H9 (cell line): ENCODE data around the gene COL23A1. TPM values are rescaled to one million over a fixed set of nuclear protein-coding genes. Genes with fewer than 3 reads are reported as not detected.

Source experiments
- DNase-seq: peaks from one replicate; pipeline ENCODE4 v3.0.0-alpha.2; 2017
- H2AFZ ChIP-seq: one replicate; pipeline ENCODE4 v1.6.1; 2013; ENCODE audit warnings: mild to moderate bottlenecking, low read length, control low read depth, moderate library complexity
- H2AK5ac ChIP-seq: 2 replicates; pipeline ENCODE4 v1.6.1; 2013; ENCODE audit warnings: low read length, control low read depth, mixed read lengths; ENCODE audit not compliant: insufficient read length
- H2BK120ac ChIP-seq: one replicate; pipeline ENCODE4 v1.6.1; 2013; ENCODE audit warnings: low read depth, mild to moderate bottlenecking, low read length, control low read depth, inconsistent platforms; ENCODE audit not compliant: poor library complexity, severe bottlenecking
- H2BK12ac ChIP-seq: 2 replicates; pipeline ENCODE4 v1.6.1; 2013; ENCODE audit warnings: low read length, control low read depth, mixed read lengths, low read depth; ENCODE audit not compliant: insufficient read length
- H2BK15ac ChIP-seq: 2 replicates; pipeline ENCODE4 v1.6.1; 2013; ENCODE audit warnings: low read depth, low read length, control low read depth
- H2BK20ac ChIP-seq: one replicate; pipeline ENCODE4 v1.6.1; 2013; ENCODE audit warnings: low read depth, mild to moderate bottlenecking, low read length, control low read depth, inconsistent platforms; ENCODE audit not compliant: poor library complexity, severe bottlenecking
- H2BK5ac ChIP-seq: 2 replicates; pipeline ENCODE4 v1.6.1; 2013; ENCODE audit warnings: low read length, control low read depth, mixed read lengths; ENCODE audit not compliant: insufficient read length
- H3K14ac ChIP-seq: 2 replicates; pipeline ENCODE4 v1.6.1; 2013; ENCODE audit warnings: low read length, control low read depth; ENCODE audit not compliant: insufficient read depth
- H3K18ac ChIP-seq: 2 replicates; pipeline ENCODE4 v1.6.1; 2013; ENCODE audit warnings: low read depth, mild to moderate bottlenecking, mixed read lengths, low read length, control low read depth; ENCODE audit not compliant: insufficient read length
- H3K23ac ChIP-seq: 2 replicates; pipeline ENCODE4 v1.6.1; 2013; ENCODE audit warnings: low read length, control low read depth, mixed read lengths, low read depth; ENCODE audit not compliant: insufficient read length
- H3K23me2 ChIP-seq: 2 replicates; pipeline ENCODE4 v1.6.1; 2013; ENCODE audit warnings: low read depth, mild to moderate bottlenecking, mixed read lengths, low read length, control low read depth; ENCODE audit not compliant: insufficient read length, poor library complexity, severe bottlenecking
- H3K27ac ChIP-seq: 2 replicates; pipeline ENCODE4 v1.5.1; 2013; ENCODE audit warnings: low read length, control low read depth, mixed read lengths, low read depth; ENCODE audit not compliant: insufficient read length
- H3K27me3 ChIP-seq: 2 replicates; pipeline ENCODE4 v1.6.1; 2013; ENCODE audit warnings: low read length, control low read depth, inconsistent platforms; ENCODE audit not compliant: insufficient read depth
- H3K4ac ChIP-seq: 2 replicates; pipeline ENCODE4 v1.6.1; 2013; ENCODE audit warnings: low read depth, mild to moderate bottlenecking, control low read depth, inconsistent platforms, low read length, moderate library complexity
- H3K4me1 ChIP-seq: 2 replicates; pipeline ENCODE4 v1.6.1; 2013; ENCODE audit warnings: low read length, control low read depth, inconsistent platforms; ENCODE audit not compliant: insufficient read depth
- H3K4me2 ChIP-seq: 2 replicates; pipeline ENCODE4 v1.6.1; 2013; ENCODE audit warnings: low read length, control low read depth, mixed read lengths; ENCODE audit not compliant: insufficient read length, insufficient read depth
- H3K56ac ChIP-seq: 2 replicates; pipeline ENCODE4 v1.6.1; 2013; ENCODE audit warnings: low read depth, mild to moderate bottlenecking, mixed read lengths, low read length, control low read depth; ENCODE audit not compliant: insufficient read length
- H3K79me1 ChIP-seq: 2 replicates; pipeline ENCODE4 v1.6.1; 2013; ENCODE audit warnings: low read depth, mild to moderate bottlenecking, moderate library complexity, low read length, control low read depth, inconsistent platforms; ENCODE audit not compliant: insufficient read depth, poor library complexity, severe bottlenecking
- H3K79me2 ChIP-seq: 2 replicates; pipeline ENCODE4 v1.6.1; 2013; ENCODE audit warnings: low read length, control low read depth, inconsistent platforms; ENCODE audit not compliant: insufficient read depth
- H3K9ac ChIP-seq: 2 replicates; pipeline ENCODE4 v1.6.1; 2013; ENCODE audit warnings: low read length, control low read depth, mixed read lengths; ENCODE audit not compliant: insufficient read length; ENCODE audit errors: extremely low read depth
- H3K9me3 ChIP-seq: one replicate; pipeline ENCODE4 v1.6.1; 2013; ENCODE audit warnings: low read depth, low read length, inconsistent platforms; ENCODE audit not compliant: control insufficient read depth
- H3T11ph ChIP-seq: one replicate; pipeline ENCODE4 v1.6.1; 2013; ENCODE audit warnings: mild to moderate bottlenecking, low read length, control low read depth, inconsistent platforms
- H4K20me1 ChIP-seq: one replicate; pipeline ENCODE4 v1.6.1; 2013; ENCODE audit not compliant: control insufficient read depth, insufficient read length, insufficient read depth
- H4K5ac ChIP-seq: 2 replicates; pipeline ENCODE4 v1.6.1; 2013; ENCODE audit warnings: low read depth, mild to moderate bottlenecking, mixed read lengths, low read length, control low read depth; ENCODE audit not compliant: insufficient read length
- H4K8ac ChIP-seq: replicated peaks from 2 replicates; pipeline ENCODE4 v1.6.1; 2013; ENCODE audit warnings: low read length, control low read depth, mixed read lengths, low read depth; ENCODE audit not compliant: insufficient read length
- H4K91ac ChIP-seq: 2 replicates; pipeline ENCODE4 v1.6.1; 2013; ENCODE audit warnings: low read depth, mild to moderate bottlenecking, moderate library complexity, mixed read lengths, low read length, control low read depth; ENCODE audit not compliant: insufficient read length
- H3K27ac Mint-ChIP-seq, 3 experiments: 2 replicates in 2 of 3; 3 replicates in 1 of 3; pipeline ENCODE4 v1.8.0; 2020 to 2021; ENCODE audit warnings: mixed read lengths in 3 of 3, mild to moderate bottlenecking in 1 of 3, moderate library complexity in 1 of 3
- H3K27me3 Mint-ChIP-seq: 2 replicates; pipeline ENCODE4 v1.8.0; 2021; ENCODE audit warnings: low read depth, mild to moderate bottlenecking, moderate library complexity, mixed read lengths
- H3K36me3 Mint-ChIP-seq, 3 experiments: 2 replicates in 2 of 3; 3 replicates in 1 of 3; pipeline ENCODE4 v1.8.0; 2020 to 2021; ENCODE audit warnings: low read depth in 3 of 3, mixed read lengths in 3 of 3; ENCODE audit not compliant: insufficient read depth in 1 of 3
- H3K4me1 Mint-ChIP-seq, 2 experiments: 2 replicates each; pipeline ENCODE4 v1.8.0; 2020; ENCODE audit warnings: mixed read lengths in 2 of 2
- H3K4me3 Mint-ChIP-seq, 2 experiments: 2 replicates in 1 of 2; 3 replicates in 1 of 2; pipeline ENCODE4 v1.8.0; 2020 to 2021; ENCODE audit warnings: mild to moderate bottlenecking in 2 of 2, mixed read lengths in 2 of 2, moderate library complexity in 1 of 2
- H3K9me3 Mint-ChIP-seq, 2 experiments: 2 replicates in 1 of 2; 3 replicates in 1 of 2; pipeline ENCODE4 v1.8.0; 2020; ENCODE audit warnings: mild to moderate bottlenecking in 2 of 2, mixed read lengths in 2 of 2, moderate library complexity in 1 of 2
- WGBS: extraction: QIAGEN DNeasy Blood & Tissue Kit; methylation state at CpG from one replicate; pipeline ENCODE4 v1.1.7; 2013; ENCODE audit warnings: missing lambda C conversion rate, low lambda C conversion rate, mixed read lengths; ENCODE audit not compliant: insufficient read length; ENCODE audit errors: extremely low coverage; 5-methylcytosine and 5-hydroxymethylcytosine counted together
- total RNA-seq: library from RNA; stranded (reverse); gene quantifications from 2 replicates; pipeline ENCODE4 v1.2.1, GENCODE V29; 2021
- TF ChIP-seq, protein P1 (sequence below): fragments of 200-600 bp; sonication (generic); conservative IDR thresholded peaks from 3 replicates; pipeline ENCODE4 v1.8.0; 2021; ENCODE audit warnings: antibody characterized with exemption, mild to moderate bottlenecking

The COL23A1 gene
- total RNA-seq, 1 experiment from 2014 or later = 2.6 TPM

DNA sequence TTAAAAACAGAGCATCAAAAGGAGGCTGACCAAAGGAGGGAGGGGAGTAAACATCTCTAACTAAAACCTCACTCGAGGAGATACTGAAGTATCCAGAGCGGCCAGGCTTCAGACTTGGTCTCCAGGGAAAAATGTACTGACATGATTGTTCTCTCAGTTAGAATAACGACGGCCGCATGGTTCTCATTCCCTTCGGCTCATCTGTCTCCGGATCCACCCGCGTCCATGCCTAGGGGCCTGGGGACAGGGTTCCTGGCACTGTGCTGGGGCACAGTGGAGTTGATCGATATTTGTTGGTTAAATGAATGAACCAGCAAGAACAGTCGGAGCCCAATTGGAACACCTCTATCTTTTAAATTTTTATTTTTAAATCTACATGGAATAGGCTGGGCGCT lies 190.5 kb downstream of the COL23A1 start:
- no peak overlapping the region for H3K4me3 Mint-ChIP-seq
- Histone ChIP-seq H3T11ph (no peak overlapping the region), H2BK15ac (no peak overlapping the region), H3K27me3 (no peaks in the 10 kb centered on the region), H3K79me1 (no peaks in the 10 kb centered on the region), H2BK120ac (no peak overlapping the region), H3K9ac (no peak overlapping the region), H3K18ac (no peak overlapping the region), H2BK20ac (no peak overlapping the region), H4K91ac (no peak overlapping the region), H3K4me1 (no peaks in the 10 kb centered on the region; the same call in 1 of the 2 replicates), H3K56ac (no peak overlapping the region), H3K23ac (no peak overlapping the region), H4K5ac (no peak overlapping the region), H2BK5ac (no peak overlapping the region), H3K79me2 (no peaks in the 10 kb centered on the region), H2BK12ac (no peak overlapping the region), H3K14ac (no peak overlapping the region), H3K23me2 (no peaks in the 10 kb centered on the region), H3K27ac (no peak overlapping the region), H3K4ac (no peak overlapping the region), H3K4me2 (no peak overlapping the region), H2AK5ac (no peak overlapping the region), H3K9me3 (no peaks in the 10 kb centered on the region), H2AFZ (no peak overlapping the region), H4K8ac (no peak overlapping the region), H4K20me1 (no peaks in the 10 kb centered on the region)
- peaks cover 10 to 20% of the 10 kb centered on the region in 2 experiments for H3K4me1 Mint-ChIP-seq
- H3K27ac Mint-ChIP-seq = no peak overlapping the region
- no peaks in the 10 kb centered on the region for H3K36me3 Mint-ChIP-seq
- TF ChIP-seq, protein P1, sequence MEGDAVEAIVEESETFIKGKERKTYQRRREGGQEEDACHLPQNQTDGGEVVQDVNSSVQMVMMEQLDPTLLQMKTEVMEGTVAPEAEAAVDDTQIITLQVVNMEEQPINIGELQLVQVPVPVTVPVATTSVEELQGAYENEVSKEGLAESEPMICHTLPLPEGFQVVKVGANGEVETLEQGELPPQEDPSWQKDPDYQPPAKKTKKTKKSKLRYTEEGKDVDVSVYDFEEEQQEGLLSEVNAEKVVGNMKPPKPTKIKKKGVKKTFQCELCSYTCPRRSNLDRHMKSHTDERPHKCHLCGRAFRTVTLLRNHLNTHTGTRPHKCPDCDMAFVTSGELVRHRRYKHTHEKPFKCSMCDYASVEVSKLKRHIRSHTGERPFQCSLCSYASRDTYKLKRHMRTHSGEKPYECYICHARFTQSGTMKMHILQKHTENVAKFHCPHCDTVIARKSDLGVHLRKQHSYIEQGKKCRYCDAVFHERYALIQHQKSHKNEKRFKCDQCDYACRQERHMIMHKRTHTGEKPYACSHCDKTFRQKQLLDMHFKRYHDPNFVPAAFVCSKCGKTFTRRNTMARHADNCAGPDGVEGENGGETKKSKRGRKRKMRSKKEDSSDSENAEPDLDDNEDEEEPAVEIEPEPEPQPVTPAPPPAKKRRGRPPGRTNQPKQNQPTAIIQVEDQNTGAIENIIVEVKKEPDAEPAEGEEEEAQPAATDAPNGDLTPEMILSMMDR = no peak
- no CpG with 5 or more reads among the region's 12 CpGs for WGBS
- no peak for DNase-seq
- H3K9me3 Mint-ChIP-seq = no peaks in the 10 kb centered on the region
- H3K27me3 Mint-ChIP-seq = no peaks in the 10 kb centered on the region; the same call in none of the 2 replicates
